Ectodermal cell (in vitro differentiated cells): ENCODE measurements around the gene RPL32.

Experiments
- H3K27ac ChIP-seq: 2 replicates; pipeline ENCODE4 v1.7.0; 2013; ENCODE audit warnings: mild to moderate bottlenecking, low read depth, low read length; ENCODE audit not compliant: insufficient read depth, poor library complexity, severe bottlenecking
- H3K27me3 ChIP-seq: 2 replicates; pipeline ENCODE4 v1.7.0; 2013; ENCODE audit warnings: mild to moderate bottlenecking, low read length; ENCODE audit not compliant: insufficient read depth, control insufficient read depth, poor library complexity, severe bottlenecking
- H3K36me3 ChIP-seq: one replicate; pipeline ENCODE4 v1.7.0; 2013; ENCODE audit warnings: low read length; ENCODE audit not compliant: control insufficient read depth, insufficient read depth
- H3K4me1 ChIP-seq: one replicate; pipeline ENCODE4 v1.7.0; 2013; ENCODE audit warnings: low read length; ENCODE audit not compliant: control insufficient read depth, insufficient read depth
- H3K4me3 ChIP-seq: 2 replicates; pipeline ENCODE4 v1.7.0; 2013; ENCODE audit warnings: low read depth, low read length, control low read depth; ENCODE audit not compliant: insufficient read depth
- H3K9me3 ChIP-seq: 2 replicates; pipeline ENCODE4 v1.7.0; 2013; ENCODE audit warnings: mild to moderate bottlenecking, low read length, moderate library complexity; ENCODE audit not compliant: control insufficient read depth
- WGBS, 2 experiments: methylation state at CpG; one replicate each; pipeline ENCODE4 v1.1.7; 2013; ENCODE audit warnings: missing lambda C conversion rate in 2 of 2; 5-methylcytosine and 5-hydroxymethylcytosine counted together

Gene RPL32

GRCh38 chr3:12818773-12819172 is 22.6 kb downstream of the RPL32 start:
- no peak overlapping the region for H3K4me3 ChIP-seq
- H3K9me3 ChIP-seq = no peaks in the 10 kb centered on the region
- H3K27me3 ChIP-seq = no peaks in the 10 kb centered on the region
- 86 to 94% methylated on average over 5 of the region's 5 CpGs for WGBS, 2 experiments
- H3K27ac ChIP-seq = no peak overlapping the region
- no peaks in the 10 kb centered on the region for H3K4me1 ChIP-seq
- H3K36me3 ChIP-seq = no peaks in the 10 kb centered on the region

GRCh38 chr3:12818273-12818672 is 23.1 kb downstream of the RPL32 start:
- Histone ChIP-seq H3K36me3 (no peaks in the 10 kb centered on the region), H3K27me3 (no peaks in the 10 kb centered on the region), H3K4me3 (no peak overlapping the region), H3K27ac (no peak overlapping the region), H3K9me3 (no peaks in the 10 kb centered on the region), H3K4me1 (no peaks in the 10 kb centered on the region)
- 92 to 93% methylated on average over 8 of the region's 8 CpGs for WGBS, 2 experiments

- Histone ChIP-seq H3K27ac (no peak overlapping the region), H3K9me3 (no peaks in the 10 kb centered on the region), H3K4me1 (no peaks in the 10 kb centered on the region), H3K4me3 (no peak overlapping the region), H3K27me3 (no peaks in the 10 kb centered on the region), H3K36me3 (no peaks in the 10 kb centered on the region)
- WGBS, 2 experiments = 94% methylated on average over 16 of the region's 16 CpGs
Observed at GRCh38 chr3:12817343-12817710, 24.0 kb downstream of the RPL32 start.

GRCh38 chr3:12816521-12817342 is 24.6 kb downstream of the RPL32 start:
- Histone ChIP-seq H3K27ac (no peak overlapping the region), H3K4me1 (no peaks in the 10 kb centered on the region), H3K4me3 (no peak overlapping the region), H3K27me3 (no peaks in the 10 kb centered on the region), H3K36me3 (no peaks in the 10 kb centered on the region), H3K9me3 (no peaks in the 10 kb centered on the region)
- 94 to 96% methylated on average over 34 of the region's 34 CpGs for WGBS, 2 experiments

- no peaks in the 10 kb centered on the region for H3K36me3 ChIP-seq
- H3K27me3 ChIP-seq = no peaks in the 10 kb centered on the region
- H3K4me3 ChIP-seq = no peak overlapping the region
- no peak overlapping the region for H3K27ac ChIP-seq
- 86 to 89% methylated on average over 9 of the region's 9 CpGs for WGBS, 2 experiments
- H3K4me1 ChIP-seq = peaks cover 2% of the 10 kb centered on the region
- no peaks in the 10 kb centered on the region for H3K9me3 ChIP-seq
Observed at GRCh38 chr3:12815719-12816118, 25.6 kb downstream of the RPL32 start.

- no peaks in the 10 kb centered on the region for H3K9me3 ChIP-seq
- H3K27ac ChIP-seq = no peak overlapping the region
- no peaks in the 10 kb centered on the region for H3K36me3 ChIP-seq
- no peak overlapping the region for H3K4me3 ChIP-seq
- H3K27me3 ChIP-seq = no peaks in the 10 kb centered on the region
- peaks cover 4% of the 10 kb centered on the region for H3K4me1 ChIP-seq
- 95 to 96% methylated on average over 24 of the region's 24 CpGs for WGBS, 2 experiments
Observed at GRCh38 chr3:12815078-12815477, 26.3 kb downstream of the RPL32 start.

GRCh38 chr3:12813967-12814366 is 27.4 kb downstream of the RPL32 start:
- Histone ChIP-seq H3K4me1 (peaks cover 4% of the 10 kb centered on the region), H3K27ac (no peak overlapping the region), H3K4me3 (no peak overlapping the region), H3K9me3 (no peaks in the 10 kb centered on the region), H3K36me3 (no peaks in the 10 kb centered on the region), H3K27me3 (no peaks in the 10 kb centered on the region)
- WGBS, 2 experiments = 95% methylated on average over 6 of the region's 6 CpGs

GRCh38 chr3:12812812-12813211 is 28.6 kb downstream of the RPL32 start:
- WGBS, 2 experiments = 85 to 90% methylated on average over 3 of the region's 3 CpGs
- Histone ChIP-seq H3K4me3 (no peak overlapping the region), H3K27ac (no peak overlapping the region), H3K36me3 (no peaks in the 10 kb centered on the region), H3K9me3 (no peaks in the 10 kb centered on the region), H3K27me3 (no peaks in the 10 kb centered on the region), H3K4me1 (peaks cover 4% of the 10 kb centered on the region)

- no peak overlapping the region for H3K27ac ChIP-seq
- no peaks in the 10 kb centered on the region for H3K27me3 ChIP-seq
- H3K36me3 ChIP-seq = no peaks in the 10 kb centered on the region
- 83 to 90% methylated on average over 5 of the region's 5 CpGs for WGBS, 2 experiments
- H3K9me3 ChIP-seq = no peaks in the 10 kb centered on the region
- peaks cover 4% of the 10 kb centered on the region for H3K4me1 ChIP-seq
- no peak overlapping the region for H3K4me3 ChIP-seq
Observed at GRCh38 chr3:12810961-12811360, 30.4 kb downstream of the RPL32 start.

GRCh38 chr3:12810013-12810780 is 31.2 kb downstream of the RPL32 start:
- 1% methylated on average over 50 of the region's 50 CpGs for WGBS, 2 experiments

More at GRCh38 chr3:12810013-12810780, 31.2 kb downstream of the RPL32 start:
- H3K4me1 ChIP-seq = peaks cover 4% of the 10 kb centered on the region
- H3K4me3 ChIP-seq = peak overlapping the region; percentile 51
- no peaks in the 10 kb centered on the region for H3K9me3 ChIP-seq
- H3K36me3 ChIP-seq = no peaks in the 10 kb centered on the region
- no peaks in the 10 kb centered on the region for H3K27me3 ChIP-seq
- H3K27ac ChIP-seq = no peak overlapping the region
